Thyroid gland (tissue), 4 donors: ENCODE measurements around the gene DCAF7.

ENCODE experiments used
- POLR2A ChIP-seq, 2 donors: fragments of 450-650 bp; IDR thresholded peaks; one replicate each; pipeline ENCODE4 v1.6.1; 2017; ENCODE audit warnings: antibody characterized with exemption in 2 of 2, mild to moderate bottlenecking in 2 of 2, moderate library complexity in 1 of 2
- TF ChIP-seq, protein P1 (sequence below), 6 experiments: fragments of 200-600 bp in 3 of 6; fragments of 450-650 bp in 3 of 6; sonication (generic) in 3 of 6; IDR thresholded peaks; one replicate each; pipeline ENCODE4 v1.5.1; 2016 to 2019; ENCODE audit warnings: antibody characterized with exemption in 6 of 6, mild to moderate bottlenecking in 2 of 6, inconsistent platforms in 1 of 6, moderate library complexity in 1 of 6

DNA sequence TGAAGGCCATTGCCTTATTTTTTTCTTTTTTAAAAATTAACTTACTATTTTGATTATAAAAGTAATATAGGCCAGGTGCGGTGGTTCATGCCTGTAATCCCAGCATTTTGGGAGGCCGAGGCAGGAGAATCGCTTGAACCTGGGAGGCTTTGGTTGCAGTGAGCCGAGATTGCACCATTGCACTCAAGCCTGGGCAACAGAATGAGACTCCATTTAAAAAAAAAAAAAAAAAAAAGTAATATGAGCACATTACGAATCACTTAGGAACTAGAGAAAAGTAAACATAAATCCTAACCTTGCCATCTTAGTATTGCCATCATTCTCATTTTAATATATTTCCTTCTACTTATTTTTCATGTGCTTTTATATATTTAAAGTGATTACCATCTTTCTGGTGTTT lies 37.5 kb downstream of the DCAF7 start:
- TF ChIP-seq, protein P1, sequence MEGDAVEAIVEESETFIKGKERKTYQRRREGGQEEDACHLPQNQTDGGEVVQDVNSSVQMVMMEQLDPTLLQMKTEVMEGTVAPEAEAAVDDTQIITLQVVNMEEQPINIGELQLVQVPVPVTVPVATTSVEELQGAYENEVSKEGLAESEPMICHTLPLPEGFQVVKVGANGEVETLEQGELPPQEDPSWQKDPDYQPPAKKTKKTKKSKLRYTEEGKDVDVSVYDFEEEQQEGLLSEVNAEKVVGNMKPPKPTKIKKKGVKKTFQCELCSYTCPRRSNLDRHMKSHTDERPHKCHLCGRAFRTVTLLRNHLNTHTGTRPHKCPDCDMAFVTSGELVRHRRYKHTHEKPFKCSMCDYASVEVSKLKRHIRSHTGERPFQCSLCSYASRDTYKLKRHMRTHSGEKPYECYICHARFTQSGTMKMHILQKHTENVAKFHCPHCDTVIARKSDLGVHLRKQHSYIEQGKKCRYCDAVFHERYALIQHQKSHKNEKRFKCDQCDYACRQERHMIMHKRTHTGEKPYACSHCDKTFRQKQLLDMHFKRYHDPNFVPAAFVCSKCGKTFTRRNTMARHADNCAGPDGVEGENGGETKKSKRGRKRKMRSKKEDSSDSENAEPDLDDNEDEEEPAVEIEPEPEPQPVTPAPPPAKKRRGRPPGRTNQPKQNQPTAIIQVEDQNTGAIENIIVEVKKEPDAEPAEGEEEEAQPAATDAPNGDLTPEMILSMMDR (IDR thresholded peaks at IDR 0.05): no peak
- TF ChIP-seq POLR2A (IDR thresholded peaks at IDR 0.05): no peak
